Activated CD8-positive, alpha-beta memory T cell treated with anti-CD3 and anti-CD28 coated beads for 36 hours (primary cell): ENCODE measurements around the gene SART3. TPM values are rescaled to one million over a fixed set of nuclear protein-coding genes. Genes with fewer than 3 reads are reported as not detected.

Source experiments
- CTCF ChIA-PET: fragments of 350-600 bp; sonication (Branson Sonifier 250); formaldehyde crosslinking; loops from one replicate; lab custom pipeline; 2021; ENCODE audit warnings: antibody characterized with exemption; lab: Charles Lee
- POLR2A ChIA-PET: fragments of 350-600 bp; sonication (Branson Sonifier 250); formaldehyde crosslinking; loops from one replicate; lab custom pipeline; 2021; ENCODE audit warnings: antibody characterized with exemption; lab: Charles Lee
- total RNA-seq, 2 experiments: library from RNA; stranded (reverse); gene quantifications; one replicate each; pipeline ENCODE4 v1.2.3, GENCODE V29; 2021

Gene SART3
- total RNA-seq, 2 experiments from 2014 or later = 88.1 to 89.0 TPM

GRCh38 chr12:108551535-108551934, 9.4 kb downstream of the SART3 start:
- CTCF ChIA-PET = interaction anchor here (0.6 kb wide), 1 partner anchor 18 kb away, joined by 3 read pairs; no protein-coding TSS in a partner anchor
- POLR2A ChIA-PET = no interaction called here

GRCh38 chr12:108548954-108549521, 11.9 kb downstream of the SART3 start:
- ChIA-PET POLR2A (interaction anchor here (1.0 to 1.4 kb wide), 2 partner anchors 11 to 17 kb away, joined by 3 read pairs; no protein-coding TSS in a partner anchor), CTCF (interaction anchor here (1.6 kb wide), 1 partner anchor 8 kb away, joined by 8 read pairs; no protein-coding TSS in a partner anchor)

- CTCF ChIA-PET = no interaction called here
- POLR2A ChIA-PET = no interaction called here
Observed at GRCh38 chr12:108547686-108548085, 13.3 kb downstream of the SART3 start.

GRCh38 chr12:108543652-108544051, 17.3 kb downstream of the SART3 start:
- POLR2A ChIA-PET = interaction anchor here (0.7 kb wide), 1 partner anchor 12 kb away, joined by 3 read pairs; no protein-coding TSS in a partner anchor
- CTCF ChIA-PET = interaction anchor here (0.6 kb wide), 1 partner anchor 97 kb away, joined by 3 read pairs; no protein-coding TSS in a partner anchor

- ChIA-PET CTCF (no interaction called here), POLR2A (no interaction called here)
Observed at GRCh38 chr12:108542320-108542719, 18.7 kb downstream of the SART3 start.

GRCh38 chr12:108538616-108539195, 22.3 kb downstream of the SART3 start:
- ChIA-PET POLR2A (no interaction called here), CTCF (no interaction called here)

- CTCF ChIA-PET = no interaction called here
- POLR2A ChIA-PET = no interaction called here
Observed at GRCh38 chr12:108538146-108538545, 22.8 kb downstream of the SART3 start.

- CTCF ChIA-PET = no interaction called here
- POLR2A ChIA-PET = interaction anchor here (0.7 to 1.2 kb wide), 2 partner anchors 11 to 17 kb away, joined by 3 read pairs; no protein-coding TSS in a partner anchor
Observed at GRCh38 chr12:108531929-108532848, 28.8 kb downstream of the SART3 start.

- POLR2A ChIA-PET = interaction anchor here (0.6 kb wide), 1 partner anchor 1497 kb away, joined by 3 read pairs; no protein-coding TSS in a partner anchor
Observed at GRCh38 chr12:108530161-108530560, 30.8 kb downstream of the SART3 start.

GRCh38 chr12:108527166-108527496, 33.8 kb downstream of the SART3 start:
- CTCF ChIA-PET = no interaction called here
- POLR2A ChIA-PET = no interaction called here

More at GRCh38 chr12:108530161-108530560, 30.8 kb downstream of the SART3 start:
- CTCF ChIA-PET = no interaction called here

GRCh38 chr12:108526482-108527165, 34.3 kb downstream of the SART3 start:
- POLR2A ChIA-PET = no interaction called here
- CTCF ChIA-PET = no interaction called here

GRCh38 chr12:108525681-108526080, 35.3 kb downstream of the SART3 start:
- ChIA-PET CTCF (no interaction called here), POLR2A (no interaction called here)

GRCh38 chr12:108523365-108523764, 37.6 kb downstream of the SART3 start:
- ChIA-PET CTCF (no interaction called here), POLR2A (no interaction called here)

GRCh38 chr12:108519558-108519957, 41.4 kb downstream of the SART3 start:
- POLR2A ChIA-PET = no interaction called here
- CTCF ChIA-PET = interaction anchor here (0.7 kb wide), 1 partner anchor 117 kb away, joined by 4 read pairs; no protein-coding TSS in a partner anchor

- ChIA-PET CTCF (no interaction called here), POLR2A (interaction anchor here (0.9 kb wide), 1 partner anchor 14 kb away, joined by 5 read pairs; no protein-coding TSS in a partner anchor)
Observed at GRCh38 chr12:108518716-108519496, 42.1 kb downstream of the SART3 start.

GRCh38 chr12:108518101-108518715, 42.8 kb downstream of the SART3 start:
- CTCF ChIA-PET = no interaction called here
- POLR2A ChIA-PET = interaction anchor here (0.9 kb wide), 1 partner anchor 15 kb away, joined by 5 read pairs; no protein-coding TSS in a partner anchor

- ChIA-PET CTCF (no interaction called here), POLR2A (no interaction called here)
Observed at GRCh38 chr12:108517288-108518100, 43.5 kb downstream of the SART3 start.
